ENCODE data around the gene MS4A3.
"Not testable (repeated sequence)": the region's sequence is repeated elsewhere in the genome, so short reads cannot be mapped to it uniquely, and the experiment has no call there.

DNA sequence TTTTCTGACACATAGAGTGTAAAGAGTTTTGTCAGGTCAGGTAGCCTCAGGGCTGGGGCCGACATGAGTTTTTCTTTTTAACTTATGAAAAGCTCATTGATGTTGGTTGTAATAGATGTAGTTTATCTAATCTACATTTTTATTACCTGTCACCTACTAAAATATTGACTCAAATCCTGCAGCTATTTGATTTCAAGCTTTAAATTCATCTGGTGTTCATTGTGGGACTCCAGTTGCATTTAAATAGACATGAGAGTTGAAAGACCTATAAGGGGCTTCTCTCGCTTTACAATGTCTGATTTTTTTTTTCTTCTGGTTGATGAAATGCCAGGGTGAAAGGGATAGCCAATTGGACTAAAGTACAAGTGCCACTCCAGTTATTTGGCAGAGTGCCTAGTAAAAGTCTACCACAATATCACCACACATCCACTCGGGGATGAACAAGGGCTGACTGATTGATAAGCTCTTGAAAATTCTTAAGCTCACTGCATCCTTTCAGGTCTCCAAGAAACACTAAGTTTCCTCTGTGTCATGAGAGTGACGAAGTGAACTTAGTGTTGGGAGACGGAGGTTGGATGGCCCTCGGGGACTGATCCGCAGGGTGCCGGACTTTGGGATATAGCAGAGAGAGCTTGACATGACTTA, 48.1 kb downstream of the MS4A3 start:
- TF ChIP-seq, protein P1, sequence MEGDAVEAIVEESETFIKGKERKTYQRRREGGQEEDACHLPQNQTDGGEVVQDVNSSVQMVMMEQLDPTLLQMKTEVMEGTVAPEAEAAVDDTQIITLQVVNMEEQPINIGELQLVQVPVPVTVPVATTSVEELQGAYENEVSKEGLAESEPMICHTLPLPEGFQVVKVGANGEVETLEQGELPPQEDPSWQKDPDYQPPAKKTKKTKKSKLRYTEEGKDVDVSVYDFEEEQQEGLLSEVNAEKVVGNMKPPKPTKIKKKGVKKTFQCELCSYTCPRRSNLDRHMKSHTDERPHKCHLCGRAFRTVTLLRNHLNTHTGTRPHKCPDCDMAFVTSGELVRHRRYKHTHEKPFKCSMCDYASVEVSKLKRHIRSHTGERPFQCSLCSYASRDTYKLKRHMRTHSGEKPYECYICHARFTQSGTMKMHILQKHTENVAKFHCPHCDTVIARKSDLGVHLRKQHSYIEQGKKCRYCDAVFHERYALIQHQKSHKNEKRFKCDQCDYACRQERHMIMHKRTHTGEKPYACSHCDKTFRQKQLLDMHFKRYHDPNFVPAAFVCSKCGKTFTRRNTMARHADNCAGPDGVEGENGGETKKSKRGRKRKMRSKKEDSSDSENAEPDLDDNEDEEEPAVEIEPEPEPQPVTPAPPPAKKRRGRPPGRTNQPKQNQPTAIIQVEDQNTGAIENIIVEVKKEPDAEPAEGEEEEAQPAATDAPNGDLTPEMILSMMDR (IDR thresholded peaks at IDR 0.05) = not testable (repeated sequence)
- not testable (repeated sequence) for TF ChIP-seq POLR2A (IDR thresholded peaks at IDR 0.05)
